ENCODE data around the gene SOCS1. TPM values are rescaled to one million over a fixed set of nuclear protein-coding genes. Genes with fewer than 3 reads are reported as not detected.

The SOCS1 gene
- total and polyA plus RNA-seq, 2 of the 8 experiments (the other 6 are each of a cell fraction or from before 2014, with no cell fraction given): 21.0 to 48.9 TPM

- TF ChIP-seq RAD21 (IDR thresholded peaks at IDR 0.05 in 1 of 2, conservative IDR thresholded peaks at IDR 0.05 in 1 of 2; ENCODE audit: low read depth in 2 of 2, low read length in 2 of 2): no peak
- TF ChIP-seq ZNF274 (IDR thresholded peaks at IDR 0.05; ENCODE audit: borderline replicate concordance, extremely low read depth, low read length): no peak
- no peak for TF ChIP-seq FOSL1 (IDR thresholded peaks at IDR 0.05; ENCODE audit: insufficient read depth, low read depth, low read length)
- TF ChIP-seq SP1 (IDR thresholded peaks at IDR 0.05; ENCODE audit: low read depth, low read length): no peak
- no peak for TF ChIP-seq BCL11A (IDR thresholded peaks at IDR 0.05; ENCODE audit: low read depth in 2 of 2, low read length in 2 of 2)
- TF ChIP-seq POLR2A (IDR thresholded peaks at IDR 0.05; ENCODE audit: control extremely low read depth in 1 of 2, low read depth in 2 of 2, low read length in 2 of 2): no peak
- TF ChIP-seq EZH2 (IDR thresholded peaks at IDR 0.05; ENCODE audit: low read depth, low read length, severe bottlenecking): no peak
- TF ChIP-seq POLR2AphosphoS5 (IDR thresholded peaks at IDR 0.05; ENCODE audit: low read depth, low read length): no peak
- no peak for TF ChIP-seq SIRT6 (IDR thresholded peaks at IDR 0.05; ENCODE audit: low read length)
- no peak for TF ChIP-seq EP300 (IDR thresholded peaks at IDR 0.05; ENCODE audit: borderline replicate concordance in 1 of 2, low read depth in 2 of 2, low read length in 2 of 2)
- no peak for TF ChIP-seq CEBPB (IDR thresholded peaks at IDR 0.05; ENCODE audit: low read depth, low read length)
Observed at GRCh38 chr16:11303405-11304138, 47.6 kb upstream of the SOCS1 start (continued).

All from H1 (cell line).